CD4-positive, alpha-beta T cell (primary cell): ENCODE data around the gene WDR86. TPM values are rescaled to one million over a fixed set of nuclear protein-coding genes. Genes with fewer than 3 reads are reported as not detected.

Source experiments
- ATAC-seq: fragments of 200-7000 bp; cut with Tn5 transposase; one replicate; pipeline ENCODE4 v1.10.0; 2022; ENCODE audit warnings: mild to moderate bottlenecking; ENCODE audit not compliant: poor library complexity
- CTCF ChIA-PET: fragments of 350-600 bp; sonication (Branson Sonifier 250); formaldehyde crosslinking; loops from one replicate; lab custom pipeline; 2021; ENCODE audit warnings: antibody characterized with exemption, inconsistent platforms; lab: Charles Lee
- POLR2A ChIA-PET: fragments of 350-600 bp; sonication (Branson Sonifier 250); formaldehyde crosslinking; loops from one replicate; lab custom pipeline; 2021; ENCODE audit warnings: antibody characterized with exemption, inconsistent platforms; lab: Charles Lee
- DNase-seq, 14 experiments: peaks; one replicate each; pipeline ENCODE4 v3.0.0-alpha.2; 2013 to 2020; ENCODE audit warnings: mixed read lengths in 2 of 14
- H3K27ac ChIP-seq, 2 donors: one replicate each; pipeline versions ENCODE4 v1.5.1 to v1.7.0; 2013; ENCODE audit warnings: low read length in 2 of 2, low read depth in 1 of 2, mild to moderate bottlenecking in 1 of 2
- H3K27me3 ChIP-seq, 2 experiments: 1 replicate in 1 of 2; 2 replicates in 1 of 2; pipeline versions ENCODE4 v1.6.1 to v1.7.0; 2013; ENCODE audit warnings: low read length in 2 of 2, control low read depth in 1 of 2, mild to moderate bottlenecking in 1 of 2, moderate library complexity in 1 of 2; ENCODE audit not compliant: insufficient read depth in 2 of 2, control insufficient read depth in 1 of 2
- H3K36me3 ChIP-seq: one replicate; pipeline ENCODE4 v1.6.1; 2013; ENCODE audit warnings: low read length, control low read depth; ENCODE audit not compliant: insufficient read depth
- H3K4me1 ChIP-seq: one replicate; pipeline ENCODE4 v1.6.1; 2013; ENCODE audit warnings: low read length, control low read depth; ENCODE audit not compliant: insufficient read depth
- H3K4me3 ChIP-seq: one replicate; pipeline ENCODE4 v1.5.1; 2013; ENCODE audit warnings: mild to moderate bottlenecking, low read length, moderate library complexity
- H3K9me3 ChIP-seq, 2 experiments: 1 replicate in 1 of 2; 2 replicates in 1 of 2; pipeline versions ENCODE4 v1.6.1 to v1.7.0; 2013; ENCODE audit warnings: low read length in 2 of 2, mild to moderate bottlenecking in 2 of 2, control low read depth in 1 of 2, moderate library complexity in 1 of 2; ENCODE audit not compliant: control insufficient read depth in 1 of 2, insufficient read depth in 1 of 2
- H3K27ac Mint-ChIP-seq: one replicate; pipeline ENCODE4 v1.8.0; 2020; ENCODE audit warnings: mixed read lengths
- H3K27me3 Mint-ChIP-seq: one replicate; pipeline ENCODE4 v1.8.0; 2021; ENCODE audit warnings: mixed read lengths
- H3K36me3 Mint-ChIP-seq: one replicate; pipeline ENCODE4 v1.8.0; 2021; ENCODE audit warnings: low read depth, mixed read lengths
- H3K4me1 Mint-ChIP-seq: one replicate; pipeline ENCODE4 v1.8.0; 2021; ENCODE audit warnings: low read depth, mixed read lengths
- H3K4me3 Mint-ChIP-seq: one replicate; pipeline ENCODE4 v1.8.0; 2020; ENCODE audit warnings: mild to moderate bottlenecking, mixed read lengths
- H3K9me3 Mint-ChIP-seq: one replicate; pipeline ENCODE4 v1.8.0; 2020; ENCODE audit warnings: mixed read lengths
- CTCF ChIP-seq: fragments of 200-600 bp; IDR thresholded peaks from one replicate; pipeline ENCODE4 v1.8.0; 2022; ENCODE audit warnings: antibody characterized with exemption, mild to moderate bottlenecking
- intact Hi-C, 2 experiments: fragments of 100-400 bp; cut with DNase I in 1 of 2; cut with micrococcal nuclease in 1 of 2; formaldehyde crosslinking; loops; one replicate each; pipeline versions ENCODE4 v1.15.1 to v1.9.0; 2023 to 2025; cut with DNase I, micrococcal nuclease
- total RNA-seq, 174 experiments: library from RNA in 2 of 174; stranded (reverse) in 2 of 174; gene quantifications; one replicate each; pipeline ENCODE4 v1.2.3 and lab custom pipeline; 2021 to 2026

The WDR86 gene
- total RNA-seq, 2 experiments from 2014 or later: 5.6 to 6.2 TPM

DNA sequence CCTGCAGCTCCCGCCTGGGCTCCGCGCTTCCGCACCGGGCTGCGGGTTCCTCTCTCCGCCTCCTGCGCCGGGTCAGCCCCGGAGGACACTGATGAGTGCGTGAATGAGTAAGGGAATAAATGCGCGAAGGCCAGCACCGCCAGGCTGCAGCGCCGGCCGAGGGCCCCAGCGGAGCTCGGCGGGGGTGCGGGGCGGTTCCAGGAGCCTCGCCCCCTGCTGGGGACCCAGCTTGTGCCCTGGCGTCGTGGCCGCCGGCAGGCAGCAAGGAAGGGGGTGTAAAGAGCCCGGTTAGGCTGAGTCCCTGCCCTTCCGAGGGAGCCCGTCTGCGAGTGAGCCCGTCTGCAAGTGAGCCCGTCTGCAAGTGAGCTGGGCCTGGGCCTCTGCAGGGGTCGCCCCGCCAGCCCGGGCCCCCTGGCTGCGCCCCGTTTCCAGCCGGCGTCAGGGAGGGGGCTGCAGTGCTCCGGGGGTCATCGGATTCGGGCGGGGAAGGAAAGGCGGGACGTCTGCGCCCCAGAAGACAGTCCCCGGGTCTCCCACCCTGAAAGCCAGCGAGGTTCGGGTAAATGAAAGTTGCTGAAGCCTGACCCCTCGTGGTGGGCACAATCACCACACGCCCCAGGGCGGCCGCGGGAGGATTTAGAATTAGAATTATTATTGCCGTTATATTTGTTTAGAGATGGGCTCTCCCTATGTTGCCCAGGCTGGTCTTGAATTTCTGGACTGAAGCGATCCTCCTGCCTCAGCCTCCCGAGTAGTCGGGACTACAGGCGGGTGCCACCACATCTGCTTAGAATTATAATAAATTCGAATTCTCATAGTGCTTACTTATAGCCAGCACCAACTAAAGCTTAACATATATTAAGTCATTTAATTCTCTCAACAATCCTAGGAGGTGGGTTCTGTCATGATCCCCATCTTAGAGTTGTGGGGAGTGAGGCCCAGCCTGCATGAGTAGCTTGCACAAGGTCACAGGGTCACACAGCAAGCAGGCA, 38.7 kb upstream of the WDR86 start:
- Mint-ChIP-seq H3K36me3 (no peaks in the 10 kb centered on the region), H3K4me1 (peaks cover 18% of the 10 kb centered on the region), H3K27me3 (peaks cover 4% of the 10 kb centered on the region), H3K4me3 (peak overlapping the region; percentile 90), H3K27ac (peak overlapping the region; percentile 80), H3K9me3 (no peaks in the 10 kb centered on the region)
- DNase-seq: peak; percentile 67 to 87 (median 74)
- H3K36me3 ChIP-seq: no peaks in the 10 kb centered on the region
- intact Hi-C loops: loop anchor here (1.0 to 2.0 kb wide), 6 partner anchors 16 to 133 kb away; no protein-coding TSS in a partner anchor
- peak; percentile 89 for ATAC-seq
- no peak overlapping the region for H3K27ac ChIP-seq
- no peaks in the 10 kb centered on the region for H3K27me3 ChIP-seq
- POLR2A ChIA-PET: interaction anchor here (0.8 to 3.0 kb wide), 16 partner anchors 9 to 221 kb away, joined by 3 to 33 read pairs (median 4); partner anchors contain the start of genes NUB1 and WDR86
- TF ChIP-seq CTCF: peak; percentile 73
- H3K9me3 ChIP-seq: no peaks in the 10 kb centered on the region
- peaks cover 19% of the 10 kb centered on the region for H3K4me1 ChIP-seq
- CTCF ChIA-PET: interaction anchor here (0.8 to 2.6 kb wide), 21 partner anchors 11 to 216 kb away, joined by 3 to 42 read pairs (median 4); partner anchors contain the start of genes CHPF2 and WDR86
- H3K4me3 ChIP-seq: peak overlapping the region; percentile 60

DNA sequence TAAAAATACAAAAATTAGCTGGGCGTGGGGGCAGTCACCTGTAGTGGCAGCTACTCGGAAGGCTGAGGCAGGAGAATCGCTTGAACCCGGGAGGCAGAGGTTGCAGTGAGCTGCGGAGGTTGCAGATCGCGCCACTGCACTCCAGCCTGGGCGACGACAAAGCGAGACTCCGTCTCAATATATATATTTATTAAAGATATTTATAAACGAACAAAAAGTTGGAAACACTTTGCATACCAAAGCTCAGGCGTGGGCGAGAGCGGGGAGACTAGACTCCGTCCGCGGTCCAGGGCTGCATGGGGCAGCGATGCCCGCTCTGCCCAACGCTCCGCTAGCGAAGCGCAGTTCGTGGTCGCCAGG, 38.0 kb upstream of the WDR86 start:
- ATAC-seq (no peak), DNase-seq (no peak)
- Histone ChIP-seq H3K36me3 (no peaks in the 10 kb centered on the region), H3K27me3 (no peaks in the 10 kb centered on the region), H3K27ac (no peak overlapping the region), H3K9me3 (no peaks in the 10 kb centered on the region), H3K4me3 (peak overlapping the region; percentile 60), H3K4me1 (peaks cover 13% of the 10 kb centered on the region)
- intact Hi-C loops: loop anchor here (1.0 to 2.0 kb wide), 6 partner anchors 15 to 133 kb away; no protein-coding TSS in a partner anchor
- Mint-ChIP-seq H3K36me3 (no peaks in the 10 kb centered on the region), H3K4me1 (peaks cover 23% of the 10 kb centered on the region), H3K4me3 (peak overlapping the region; percentile 90), H3K27ac (peak overlapping the region; percentile 9), H3K27me3 (peaks cover 4% of the 10 kb centered on the region), H3K9me3 (no peaks in the 10 kb centered on the region)
- ChIA-PET CTCF (interaction anchor here (0.8 to 2.6 kb wide), 20 partner anchors 11 to 215 kb away, joined by 3 to 42 read pairs (median 4); partner anchors contain the start of genes CHPF2 and WDR86), POLR2A (interaction anchor here (0.8 to 3.0 kb wide), 16 partner anchors 9 to 220 kb away, joined by 3 to 33 read pairs (median 4); partner anchors contain the start of genes NUB1 and WDR86)
- TF ChIP-seq CTCF: no peak

GRCh38 chr7:151447312-151447711, 37.5 kb upstream of the WDR86 start:
- DNase-seq (no peak), ATAC-seq (no peak)
- no peaks in the 10 kb centered on the region for H3K9me3 Mint-ChIP-seq
- intact Hi-C loops: no loop called here
- H3K27ac ChIP-seq: no peak overlapping the region
- H3K36me3 ChIP-seq: no peaks in the 10 kb centered on the region
- peaks cover 29% of the 10 kb centered on the region for H3K4me1 Mint-ChIP-seq
- no peaks in the 10 kb centered on the region for H3K36me3 Mint-ChIP-seq
- H3K27me3 ChIP-seq: no peaks in the 10 kb centered on the region
- CTCF ChIA-PET: interaction anchor here (0.8 to 2.6 kb wide), 4 partner anchors 79 to 132 kb away, joined by 3 to 42 read pairs (median 20); no protein-coding TSS in a partner anchor
- no peak for TF ChIP-seq CTCF
- H3K4me3 ChIP-seq: no peak overlapping the region
- H3K27me3 Mint-ChIP-seq: peaks cover 4% of the 10 kb centered on the region
- H3K27ac Mint-ChIP-seq: no peak overlapping the region
- no peak overlapping the region for H3K4me3 Mint-ChIP-seq
- POLR2A ChIA-PET: interaction anchor here (1.9 to 3.0 kb wide), 6 partner anchors 17 to 95 kb away, joined by 6 to 33 read pairs (median 14); partner anchors contain the start of gene WDR86
- no peaks in the 10 kb centered on the region for H3K9me3 ChIP-seq
- H3K4me1 ChIP-seq: peaks cover 14% of the 10 kb centered on the region
